Mammary epithelial cell (primary cell): ENCODE measurements around the gene ZBED4.

Experiments used
- CTCF ChIP-seq, 2 donors: IDR thresholded peaks in 1 of 2; conservative IDR thresholded peaks in 1 of 2; 2 replicates each; pipeline ENCODE4 v1.5.1; 2011 to 2012; ENCODE audit warnings: inconsistent platforms in 2 of 2, low read length in 2 of 2, mild to moderate bottlenecking in 2 of 2, control low read depth in 1 of 2, low read depth in 1 of 2; ENCODE audit not compliant: insufficient read depth in 1 of 2; ENCODE audit errors: extremely low read depth in 1 of 2
- EZH2 ChIP-seq: IDR thresholded peaks from 2 replicates; pipeline ENCODE4 v1.6.1; 2012; ENCODE audit warnings: low read length, inconsistent platforms, borderline replicate concordance

GRCh38 chr22:49915610-49916009 lies 62.0 kb downstream of the ZBED4 start:
- TF ChIP-seq CTCF (conservative IDR thresholded peaks at IDR 0.05 in 1 of 2, IDR thresholded peaks at IDR 0.05 in 1 of 2; ENCODE audit: extremely low read depth in 1 of 2, insufficient read depth in 1 of 2, low read depth in 1 of 2, low read length in 2 of 2) (no peak), EZH2 (no peak)
